ENCODE data around the gene TNS4. TPM values are rescaled to one million over a fixed set of nuclear protein-coding genes. Genes with fewer than 3 reads are reported as not detected.

TNS4 gene
- total RNA-seq, 1 donor from 2014 or later, result not detected

DNA sequence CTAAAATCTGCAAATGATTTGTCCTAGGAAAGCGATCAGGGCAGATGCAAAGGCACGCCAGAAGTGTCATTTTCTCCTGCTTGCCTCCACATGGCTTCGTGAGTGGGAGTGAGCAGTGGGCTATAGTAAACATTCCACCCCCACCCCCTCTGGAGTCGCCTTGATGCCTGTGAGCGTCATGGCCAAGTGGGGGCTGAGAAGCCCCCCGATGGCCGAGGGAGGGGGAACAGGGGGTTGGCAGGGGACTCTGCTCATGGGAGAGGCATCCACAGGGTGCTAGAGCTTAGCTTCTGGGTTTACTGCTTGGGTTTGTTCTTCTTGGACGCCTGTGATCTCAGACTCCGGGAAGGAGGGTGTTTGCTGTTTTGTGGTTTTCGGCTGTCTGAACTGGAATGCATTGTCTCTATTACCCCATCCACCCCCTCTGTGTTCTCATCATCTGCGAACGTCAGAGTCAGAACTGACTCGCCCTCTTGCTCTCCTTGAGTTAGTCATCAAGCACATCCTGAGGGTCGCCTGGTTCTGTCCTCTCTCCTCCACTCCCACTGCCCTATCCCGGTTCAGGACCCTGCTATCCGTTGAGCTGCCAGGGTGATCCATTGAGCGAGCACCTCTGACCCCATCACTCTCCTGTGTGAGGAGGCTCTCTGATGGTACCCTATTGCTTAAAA, 15.4 kb downstream of the TNS4 start:
- peaks cover 17% of the 10 kb centered on the region for H3K4me1 ChIP-seq
- Mint-ChIP-seq H3K27me3 (ENCODE audit: insufficient read depth, low read depth) (peaks cover 13% of the 10 kb centered on the region), H3K27ac (no peak overlapping the region), H3K9me3 (no peaks in the 10 kb centered on the region), H3K4me3 (no peak overlapping the region), H3K4me1 (peaks cover 15% of the 10 kb centered on the region), H3K36me3 (no peaks in the 10 kb centered on the region)
- H2AFZ ChIP-seq (replicated peaks), result no peak overlapping the region
- no peaks in the 10 kb centered on the region for H3K79me2 ChIP-seq (ENCODE audit: low read depth)
- H3K36me3 ChIP-seq, result no peaks in the 10 kb centered on the region
- TF ChIP-seq, protein P1, sequence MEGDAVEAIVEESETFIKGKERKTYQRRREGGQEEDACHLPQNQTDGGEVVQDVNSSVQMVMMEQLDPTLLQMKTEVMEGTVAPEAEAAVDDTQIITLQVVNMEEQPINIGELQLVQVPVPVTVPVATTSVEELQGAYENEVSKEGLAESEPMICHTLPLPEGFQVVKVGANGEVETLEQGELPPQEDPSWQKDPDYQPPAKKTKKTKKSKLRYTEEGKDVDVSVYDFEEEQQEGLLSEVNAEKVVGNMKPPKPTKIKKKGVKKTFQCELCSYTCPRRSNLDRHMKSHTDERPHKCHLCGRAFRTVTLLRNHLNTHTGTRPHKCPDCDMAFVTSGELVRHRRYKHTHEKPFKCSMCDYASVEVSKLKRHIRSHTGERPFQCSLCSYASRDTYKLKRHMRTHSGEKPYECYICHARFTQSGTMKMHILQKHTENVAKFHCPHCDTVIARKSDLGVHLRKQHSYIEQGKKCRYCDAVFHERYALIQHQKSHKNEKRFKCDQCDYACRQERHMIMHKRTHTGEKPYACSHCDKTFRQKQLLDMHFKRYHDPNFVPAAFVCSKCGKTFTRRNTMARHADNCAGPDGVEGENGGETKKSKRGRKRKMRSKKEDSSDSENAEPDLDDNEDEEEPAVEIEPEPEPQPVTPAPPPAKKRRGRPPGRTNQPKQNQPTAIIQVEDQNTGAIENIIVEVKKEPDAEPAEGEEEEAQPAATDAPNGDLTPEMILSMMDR (IDR thresholded peaks at IDR 0.05), result no peak
- TF ChIP-seq EZH2phosphoT487 (IDR thresholded peaks at IDR 0.05) (no peak), EZH2 (IDR thresholded peaks at IDR 0.05) (no peak)
- no peaks in the 10 kb centered on the region for H3K27me3 ChIP-seq
- no peak for DNase-seq (ENCODE audit: low spot score)
- no peaks in the 10 kb centered on the region for H3F3A ChIP-seq (ENCODE audit: low read depth)
- no peaks in the 10 kb centered on the region for H3K9me3 ChIP-seq (ENCODE audit: low read depth)
- H3K9ac ChIP-seq, result no peak overlapping the region
- H3K27ac ChIP-seq, result no peak overlapping the region
- H3K4me3 ChIP-seq, result no peak overlapping the region
- H4K20me1 ChIP-seq (ENCODE audit: low read depth), result no peaks in the 10 kb centered on the region
- H3K4me2 ChIP-seq, result no peak overlapping the region

DNA sequence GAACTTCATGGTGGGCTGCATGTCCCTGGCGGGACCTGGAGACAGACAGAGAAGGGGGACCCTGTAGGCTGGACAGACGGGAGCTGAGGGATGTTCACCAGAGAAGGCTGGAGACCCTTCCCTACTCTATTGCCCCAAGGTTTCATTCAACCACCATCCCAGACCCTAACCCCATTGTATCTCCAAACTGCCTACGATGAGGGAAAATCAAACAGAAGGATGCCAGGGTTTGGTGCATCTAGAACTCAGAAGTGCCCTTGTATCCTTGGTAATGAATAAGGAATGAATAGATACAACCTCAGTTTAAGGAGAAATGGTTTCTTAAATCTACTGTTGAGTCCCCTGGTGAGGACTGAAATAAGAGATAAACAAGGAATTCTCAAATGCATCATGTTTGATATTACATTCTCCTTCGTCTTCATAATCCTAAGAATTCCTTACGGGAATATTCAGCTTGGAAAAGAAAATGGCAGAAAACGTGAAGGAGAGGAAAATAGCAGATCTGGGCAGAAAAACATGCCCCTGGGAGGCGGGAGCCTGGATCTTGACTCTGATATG, 16.4 kb downstream of the TNS4 start:
- no peak for DNase-seq (ENCODE audit: low spot score)
- H3K9me3 Mint-ChIP-seq, result no peaks in the 10 kb centered on the region
- Histone ChIP-seq H3K36me3 (no peaks in the 10 kb centered on the region), H3K9me3 (ENCODE audit: low read depth) (no peaks in the 10 kb centered on the region), H3K4me3 (no peak overlapping the region), H3K9ac (no peak overlapping the region), H2AFZ (replicated peaks) (no peak overlapping the region), H3K79me2 (ENCODE audit: low read depth) (no peaks in the 10 kb centered on the region), H3K27ac (no peak overlapping the region), H3K4me1 (peaks cover 7% of the 10 kb centered on the region), H3K4me2 (no peak overlapping the region), H3F3A (ENCODE audit: low read depth) (no peaks in the 10 kb centered on the region), H3K27me3 (no peaks in the 10 kb centered on the region), H4K20me1 (ENCODE audit: low read depth) (no peaks in the 10 kb centered on the region)
- H3K27ac Mint-ChIP-seq, result no peak overlapping the region
- no peaks in the 10 kb centered on the region for H3K36me3 Mint-ChIP-seq
- peaks cover 7% of the 10 kb centered on the region for H3K27me3 Mint-ChIP-seq (ENCODE audit: insufficient read depth, low read depth)
- TF ChIP-seq EZH2 (IDR thresholded peaks at IDR 0.05), result no peak
- TF ChIP-seq, protein P1 (IDR thresholded peaks at IDR 0.05), result no peak
- no peak for TF ChIP-seq EZH2phosphoT487 (IDR thresholded peaks at IDR 0.05)
- no peak overlapping the region for H3K4me3 Mint-ChIP-seq
- H3K4me1 Mint-ChIP-seq, result peaks cover 8% of the 10 kb centered on the region

DNA sequence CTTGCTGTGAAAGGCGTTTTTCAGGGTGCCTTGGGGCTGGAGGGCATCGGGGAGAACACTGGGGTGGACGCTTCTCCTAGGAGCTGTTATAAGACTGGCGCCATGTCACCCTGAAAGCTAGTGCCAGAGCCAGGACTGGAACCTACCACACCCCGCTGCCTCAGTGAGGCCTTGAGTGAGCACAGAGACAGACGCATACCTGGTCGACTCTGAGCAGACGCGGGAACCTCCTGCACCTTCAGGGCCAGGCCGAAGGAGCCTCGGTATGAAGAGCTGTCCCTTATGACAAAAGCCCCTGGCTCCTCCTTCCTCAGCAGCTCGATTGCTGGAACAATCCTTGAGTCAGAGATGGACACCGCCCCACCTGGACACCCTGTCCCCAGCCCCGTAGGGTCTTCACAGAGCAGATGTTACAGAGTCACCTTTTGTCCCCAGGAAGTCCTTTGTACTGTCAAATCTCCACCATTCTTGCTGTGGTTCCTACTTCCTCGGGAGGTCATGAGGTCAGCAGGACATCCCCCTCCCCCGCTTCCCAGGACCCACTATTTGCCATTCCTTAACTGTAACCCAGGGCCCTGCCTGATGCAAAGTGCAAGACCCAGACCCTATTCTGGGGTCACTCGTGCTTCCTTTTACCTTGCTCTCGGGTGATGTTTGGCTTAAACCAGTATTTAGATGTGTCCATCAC, 17.0 kb downstream of the TNS4 start:
- H3K4me1 ChIP-seq, result peaks cover 3% of the 10 kb centered on the region
- Mint-ChIP-seq H3K36me3 (no peaks in the 10 kb centered on the region), H3K4me3 (no peak overlapping the region), H3K9me3 (no peaks in the 10 kb centered on the region), H3K27ac (no peak overlapping the region), H3K27me3 (ENCODE audit: insufficient read depth, low read depth) (peaks cover 9% of the 10 kb centered on the region), H3K4me1 (peaks cover 5% of the 10 kb centered on the region)
- no peak overlapping the region for H3K4me3 ChIP-seq
- H2AFZ ChIP-seq (replicated peaks), result no peak overlapping the region
- no peaks in the 10 kb centered on the region for H3K79me2 ChIP-seq (ENCODE audit: low read depth)
- no peak overlapping the region for H3K9ac ChIP-seq
- H3K9me3 ChIP-seq (ENCODE audit: low read depth), result no peaks in the 10 kb centered on the region
- no peak for DNase-seq (ENCODE audit: low spot score)
- H4K20me1 ChIP-seq (ENCODE audit: low read depth), result no peaks in the 10 kb centered on the region
- H3K27ac ChIP-seq, result no peak overlapping the region
- H3F3A ChIP-seq (ENCODE audit: low read depth), result no peaks in the 10 kb centered on the region
- H3K27me3 ChIP-seq, result no peaks in the 10 kb centered on the region
- H3K36me3 ChIP-seq, result no peaks in the 10 kb centered on the region
- no peak for TF ChIP-seq EZH2 (IDR thresholded peaks at IDR 0.05)
- no peak for TF ChIP-seq EZH2phosphoT487 (IDR thresholded peaks at IDR 0.05)
- TF ChIP-seq, protein P1 (IDR thresholded peaks at IDR 0.05), result no peak
- no peak overlapping the region for H3K4me2 ChIP-seq
